ENCODE results near the gene VSTM2B.

DNA sequence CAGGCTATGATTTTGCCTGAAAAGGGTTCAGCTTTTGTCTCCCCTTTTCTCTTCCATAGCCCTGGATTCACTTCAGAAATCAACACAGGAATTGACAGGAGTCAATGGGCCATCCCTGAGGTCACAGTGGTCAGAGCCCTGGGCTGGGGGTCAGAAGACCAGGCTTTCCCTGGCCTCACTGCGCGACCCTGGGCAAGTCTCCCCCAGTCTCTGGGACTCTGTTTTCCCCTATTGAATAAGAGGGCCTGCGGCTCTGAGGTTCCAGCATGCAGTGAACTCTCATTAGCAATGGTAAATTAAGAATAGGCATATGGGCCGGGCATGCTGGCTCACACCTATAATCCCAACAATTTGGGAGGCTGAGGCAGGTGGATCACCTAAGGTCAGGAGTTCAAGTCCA lies 30.7 kb upstream of the VSTM2B start:
- TF ChIP-seq CTCF (IDR thresholded peaks at IDR 0.05) (no peak), POLR2A (IDR thresholded peaks at IDR 0.05) (no peak)
